Neuronal stem cell (in vitro differentiated cells): ENCODE results near the gene DMKN.
"Not testable (repeated sequence)": the region's sequence is repeated elsewhere in the genome, so short reads cannot be mapped to it uniquely, and the experiment has no call there.

ENCODE experiments used
- DNase-seq: peaks from one replicate; pipeline ENCODE4 v3.0.0-alpha.2; 2013; ENCODE audit warnings: low spot score
- H2AFZ ChIP-seq: one replicate; pipeline ENCODE4 v1.6.1; 2013; ENCODE audit warnings: mild to moderate bottlenecking, low read length, inconsistent platforms
- H2AK5ac ChIP-seq: 2 replicates; pipeline ENCODE4 v1.6.1; 2013; ENCODE audit warnings: low read depth, mild to moderate bottlenecking, inconsistent platforms, low read length, moderate library complexity, mixed read lengths
- H2BK120ac ChIP-seq: 2 replicates; pipeline ENCODE4 v1.6.1; 2013; ENCODE audit warnings: low read depth, mild to moderate bottlenecking, inconsistent platforms, low read length, moderate library complexity, mixed read lengths
- H2BK12ac ChIP-seq: one replicate; pipeline ENCODE4 v1.6.1; 2013; ENCODE audit warnings: low read length, inconsistent platforms
- H2BK15ac ChIP-seq: 2 replicates; pipeline ENCODE4 v1.6.1; 2013; ENCODE audit warnings: mild to moderate bottlenecking, low read length, inconsistent platforms, mixed read lengths
- H2BK5ac ChIP-seq: one replicate; pipeline ENCODE4 v1.6.1; 2013; ENCODE audit warnings: inconsistent platforms, mild to moderate bottlenecking, low read length, moderate library complexity
- H3K14ac ChIP-seq: one replicate; pipeline ENCODE4 v1.6.1; 2013; ENCODE audit warnings: low read length, inconsistent platforms
- H3K18ac ChIP-seq: 2 replicates; pipeline ENCODE4 v1.6.1; 2013; ENCODE audit warnings: low read length, inconsistent platforms
- H3K23ac ChIP-seq: 2 replicates; pipeline ENCODE4 v1.6.1; 2013; ENCODE audit warnings: low read depth, mild to moderate bottlenecking, mixed read lengths, low read length, inconsistent platforms; ENCODE audit not compliant: poor library complexity
- H3K27ac ChIP-seq: replicated peaks from 3 replicates; pipeline ENCODE4 v1.5.1; 2013; ENCODE audit warnings: low read length, inconsistent platforms
- H3K27me3 ChIP-seq, 3 experiments: 2 replicates each; pipeline ENCODE4 v1.6.1; 2013; ENCODE audit warnings: low read length in 3 of 3, mild to moderate bottlenecking in 2 of 3, inconsistent platforms in 1 of 3, low read depth in 1 of 3, mixed read lengths in 1 of 3, moderate library complexity in 1 of 3; ENCODE audit not compliant: control insufficient read depth in 3 of 3, insufficient read depth in 3 of 3
- H3K36me3 ChIP-seq, 2 donors: replicated peaks in 1 of 2; 2 replicates each; pipeline ENCODE4 v1.6.1; 2013; ENCODE audit warnings: low read length in 2 of 2; ENCODE audit not compliant: control insufficient read depth in 2 of 2, insufficient read depth in 2 of 2
- H3K4ac ChIP-seq: 2 replicates; pipeline ENCODE4 v1.6.1; 2013; ENCODE audit warnings: inconsistent platforms, mild to moderate bottlenecking, low read length, moderate library complexity
- H3K4me1 ChIP-seq, 2 donors: 1 replicate in 1 of 2; 2 replicates in 1 of 2; pipeline ENCODE4 v1.6.1; 2013; ENCODE audit warnings: low read length in 2 of 2, low read depth in 1 of 2; ENCODE audit not compliant: control insufficient read depth in 2 of 2, insufficient read depth in 1 of 2
- H3K4me2 ChIP-seq: one replicate; pipeline ENCODE4 v1.6.1; 2013; ENCODE audit warnings: mild to moderate bottlenecking, low read length, inconsistent platforms; ENCODE audit not compliant: insufficient read depth, poor library complexity, severe bottlenecking
- H3K4me3 ChIP-seq, 2 donors: 2 replicates each; pipeline ENCODE4 v1.5.1; 2013; ENCODE audit warnings: low read length in 2 of 2, mild to moderate bottlenecking in 2 of 2, inconsistent platforms in 1 of 2, moderate library complexity in 1 of 2
- H3K79me1 ChIP-seq: one replicate; pipeline ENCODE4 v1.6.1; 2013; ENCODE audit warnings: low read depth, mild to moderate bottlenecking, inconsistent platforms, low read length, moderate library complexity
- H3K9ac ChIP-seq: one replicate; pipeline ENCODE4 v1.6.1; 2013; ENCODE audit warnings: mild to moderate bottlenecking, low read depth, low read length, inconsistent platforms; ENCODE audit not compliant: poor library complexity
- H3K9me3 ChIP-seq, 2 donors: replicated peaks in 1 of 2; 2 replicates each; pipeline versions ENCODE3 to v1.6.1; 2013; ENCODE audit warnings: low read length in 2 of 2, mild to moderate bottlenecking in 2 of 2, inconsistent platforms in 1 of 2, low read depth in 1 of 2, mixed read lengths in 1 of 2, moderate library complexity in 1 of 2; ENCODE audit not compliant: control insufficient read depth in 2 of 2, insufficient read depth in 1 of 2
- H4K8ac ChIP-seq: one replicate; pipeline ENCODE4 v1.6.1; 2013; ENCODE audit warnings: low read depth, mild to moderate bottlenecking, inconsistent platforms, low read length, moderate library complexity
- H4K91ac ChIP-seq: one replicate; pipeline ENCODE4 v1.6.1; 2013; ENCODE audit warnings: low read length, low read depth, mild to moderate bottlenecking, inconsistent platforms; ENCODE audit not compliant: poor library complexity
- WGBS, 2 donors: extraction: QIAGEN DNeasy Blood & Tissue Kit; methylation state at CpG; one replicate each; pipeline ENCODE4 v1.1.7; 2013; ENCODE audit warnings: missing lambda C conversion rate in 2 of 2, mixed read lengths in 1 of 2; ENCODE audit not compliant: insufficient read length in 2 of 2, insufficient replicate concordance in 1 of 2; ENCODE audit errors: extremely low coverage in 2 of 2; 5-methylcytosine and 5-hydroxymethylcytosine counted together

Gene DMKN

GRCh38 chr19:35468637-35469036 lies 44.8 kb downstream of the DMKN start:
- DNase-seq = no peak
- peaks cover 0 to 6% (median 0%) of the 10 kb centered on the region in 3 experiments for H3K27me3 ChIP-seq
- no CpG with 5 or more reads among the region's 2 CpGs for WGBS, 2 donors

GRCh38 chr19:35466259-35466658 lies 47.2 kb downstream of the DMKN start:
- no peak overlapping the region for H4K91ac ChIP-seq
- no peak overlapping the region for H4K8ac ChIP-seq
- H3K9ac ChIP-seq = no peak overlapping the region
- no peak overlapping the region for H2BK12ac ChIP-seq
- no peak overlapping the region for H3K14ac ChIP-seq
- no peak overlapping the region for H2BK15ac ChIP-seq
- H3K27ac ChIP-seq = no peak overlapping the region
- H3K18ac ChIP-seq = no peak overlapping the region
- H3K4ac ChIP-seq = no peak overlapping the region
- no peak overlapping the region for H2AFZ ChIP-seq
- DNase-seq = no peak
- H3K9me3 ChIP-seq = peaks cover 0 to 2% of the 10 kb centered on the region in 2 donors
- H3K23ac ChIP-seq = no peak overlapping the region
- H3K79me1 ChIP-seq = no peaks in the 10 kb centered on the region
- H2BK120ac ChIP-seq = no peak overlapping the region
- no peak overlapping the region for H3K4me2 ChIP-seq
- H2BK5ac ChIP-seq = no peak overlapping the region
- no peaks in the 10 kb centered on the region for H3K36me3 ChIP-seq
- WGBS, 2 donors = no CpG with 5 or more reads among the region's 1 CpG
- no peaks in the 10 kb centered on the region for H3K4me1 ChIP-seq
- no peak overlapping the region for H2AK5ac ChIP-seq
- no peak overlapping the region for H3K4me3 ChIP-seq
- peaks cover 0 to 6% (median 0%) of the 10 kb centered on the region in 3 experiments for H3K27me3 ChIP-seq

More at GRCh38 chr19:35468637-35469036, 44.8 kb downstream of the DMKN start:
- Histone ChIP-seq H3K4me3 (no peak overlapping the region), H3K9me3 (peaks cover 0 to 2% of the 10 kb centered on the region in 2 donors), H3K4me2 (no peak overlapping the region), H2AK5ac (no peak overlapping the region), H3K4me1 (no peaks in the 10 kb centered on the region), H4K91ac (no peak overlapping the region), H3K4ac (no peak overlapping the region), H2BK120ac (no peak overlapping the region), H3K27ac (no peak overlapping the region), H2BK5ac (no peak overlapping the region), H3K79me1 (no peaks in the 10 kb centered on the region), H3K36me3 (no peaks in the 10 kb centered on the region), H3K18ac (no peak overlapping the region), H4K8ac (no peak overlapping the region), H3K23ac (no peak overlapping the region), H2BK15ac (no peak overlapping the region), H3K9ac (no peak overlapping the region), H2BK12ac (no peak overlapping the region), H3K14ac (no peak overlapping the region), H2AFZ (no peak overlapping the region)

- H3K4me2 ChIP-seq, H2BK12ac ChIP-seq, H3K9ac ChIP-seq, DNase-seq, H2AK5ac ChIP-seq, H3K4me3 ChIP-seq, H2AFZ ChIP-seq, H3K27ac ChIP-seq, H3K36me3 ChIP-seq, H3K23ac ChIP-seq, H3K27me3 ChIP-seq, H3K14ac ChIP-seq, H3K79me1 ChIP-seq, H2BK120ac ChIP-seq, H3K18ac ChIP-seq, H3K4me1 ChIP-seq, H2BK5ac ChIP-seq, H4K8ac ChIP-seq, H3K9me3 ChIP-seq, H3K4ac ChIP-seq, H2BK15ac ChIP-seq, H4K91ac ChIP-seq: not testable (repeated sequence)
- WGBS, 2 donors = no CpG with 5 or more reads among the region's 7 CpGs
Observed at GRCh38 chr19:35462956-35463355, 50.5 kb downstream of the DMKN start.

- no peak overlapping the region for H2AFZ ChIP-seq
- no peak overlapping the region for H3K9ac ChIP-seq
- H4K91ac ChIP-seq = no peak overlapping the region
- no peak overlapping the region for H2BK5ac ChIP-seq
- H3K36me3 ChIP-seq = no peaks in the 10 kb centered on the region
- H3K4me2 ChIP-seq = no peak overlapping the region
- H3K79me1 ChIP-seq = no peaks in the 10 kb centered on the region
- WGBS, 2 donors = no CpG with 5 or more reads among the region's 6 CpGs
- no peak overlapping the region for H2BK15ac ChIP-seq
- H2BK120ac ChIP-seq = no peak overlapping the region
- peaks cover 0 to 9% (median 0%) of the 10 kb centered on the region in 3 experiments for H3K27me3 ChIP-seq
- no peak for DNase-seq
- no peak overlapping the region for H3K4ac ChIP-seq
- H3K9me3 ChIP-seq = no peaks in the 10 kb centered on the region
- H4K8ac ChIP-seq = no peak overlapping the region
- H3K27ac ChIP-seq = no peak overlapping the region
- H3K4me1 ChIP-seq = no peaks in the 10 kb centered on the region
- no peak overlapping the region for H3K18ac ChIP-seq
- H2AK5ac ChIP-seq = no peak overlapping the region
- H3K4me3 ChIP-seq = no peak overlapping the region
- no peak overlapping the region for H2BK12ac ChIP-seq
- H3K23ac ChIP-seq = no peak overlapping the region
- H3K14ac ChIP-seq = no peak overlapping the region
Observed at GRCh38 chr19:35462476-35462953, 50.9 kb downstream of the DMKN start.
